H7 (cell line): ENCODE measurements around the gene BUD13. TPM values are rescaled to one million over a fixed set of nuclear protein-coding genes. Genes with fewer than 3 reads are reported as not detected.
"Not testable (repeated sequence)": the region's sequence is repeated elsewhere in the genome, so short reads cannot be mapped to it uniquely, and the experiment has no call there.

Experiments
- DNase-seq: peaks from one replicate; pipeline ENCODE4 v3.0.0; 2012
- H3K27me3 ChIP-seq: 2 replicates; pipeline ENCODE4 v1.6.0; 2011; ENCODE audit warnings: mild to moderate bottlenecking, low read length; ENCODE audit not compliant: control insufficient read depth, insufficient read depth
- H3K36me3 ChIP-seq: replicated peaks from 2 replicates; pipeline ENCODE4 v1.5.1; 2011; ENCODE audit warnings: low read length; ENCODE audit not compliant: control insufficient read depth, insufficient read depth
- H3K4me3 ChIP-seq: 2 replicates; pipeline ENCODE4 v1.5.1; 2011; ENCODE audit warnings: low read depth, mild to moderate bottlenecking, control low read depth, low read length, moderate library complexity; ENCODE audit not compliant: insufficient read depth
- total RNA-seq: library from RNA; depleted of rRNA; stranded (reverse); fragments of >200 nt; shearing (Covaris generic); gene quantifications from 2 replicates; pipeline ENCODE4 v1.2.3, GENCODE V29; 2014

BUD13 gene
- total RNA-seq, 1 experiment from 2014 or later, result 31.1 TPM

DNA sequence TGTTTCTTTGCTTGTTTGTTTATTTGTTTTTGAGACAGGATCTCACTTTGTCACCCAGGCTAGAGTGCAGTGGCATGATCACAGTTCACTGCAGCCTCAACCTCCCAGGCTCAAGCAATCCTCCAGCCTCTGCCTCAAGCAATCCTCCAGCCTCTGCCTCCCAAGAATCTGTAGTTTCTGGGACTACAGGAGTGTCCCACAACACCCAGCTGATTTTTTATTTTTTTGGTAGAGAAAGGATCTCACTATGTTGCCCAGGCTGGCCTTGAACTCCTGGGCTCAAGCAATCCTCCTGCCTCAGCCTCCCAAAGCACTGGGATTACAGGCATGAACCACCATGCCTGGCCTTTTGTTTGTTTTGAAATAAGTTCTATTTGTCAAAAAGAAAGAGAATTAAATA is 28.9 kb upstream of the BUD13 start:
- not testable (repeated sequence) for H3K36me3 ChIP-seq, DNase-seq, H3K27me3 ChIP-seq, H3K4me3 ChIP-seq

- DNase-seq, result no peak
- no peaks in the 10 kb centered on the region for H3K36me3 ChIP-seq
- no peaks in the 10 kb centered on the region for H3K27me3 ChIP-seq
- H3K4me3 ChIP-seq, result no peak overlapping the region
These were observed 27.8 kb upstream of the BUD13 start for GRCh38 chr11:116800610-116801009.

DNA sequence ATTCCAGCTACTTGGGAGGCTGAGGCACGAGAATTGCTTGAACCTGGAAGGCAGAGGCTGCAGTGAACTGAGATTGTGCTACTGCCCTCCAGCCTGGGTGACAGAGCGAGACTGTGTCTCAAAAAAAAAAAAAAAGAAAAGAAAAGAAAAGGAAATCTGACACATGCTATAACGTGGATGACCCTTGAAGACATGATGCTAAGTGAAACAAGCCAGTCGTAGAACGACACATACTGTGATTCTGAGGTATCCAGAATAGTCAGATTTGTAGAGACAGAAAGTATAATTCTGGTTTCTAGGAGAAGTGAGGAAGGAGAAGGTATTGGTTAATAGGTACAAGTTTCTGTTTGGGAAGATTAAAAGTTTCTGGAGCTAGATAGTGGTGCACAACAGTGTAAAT is 25.6 kb upstream of the BUD13 start:
- Histone ChIP-seq H3K4me3 (no peak overlapping the region), H3K36me3 (no peaks in the 10 kb centered on the region), H3K27me3 (no peaks in the 10 kb centered on the region)
- DNase-seq, result no peak

DNA sequence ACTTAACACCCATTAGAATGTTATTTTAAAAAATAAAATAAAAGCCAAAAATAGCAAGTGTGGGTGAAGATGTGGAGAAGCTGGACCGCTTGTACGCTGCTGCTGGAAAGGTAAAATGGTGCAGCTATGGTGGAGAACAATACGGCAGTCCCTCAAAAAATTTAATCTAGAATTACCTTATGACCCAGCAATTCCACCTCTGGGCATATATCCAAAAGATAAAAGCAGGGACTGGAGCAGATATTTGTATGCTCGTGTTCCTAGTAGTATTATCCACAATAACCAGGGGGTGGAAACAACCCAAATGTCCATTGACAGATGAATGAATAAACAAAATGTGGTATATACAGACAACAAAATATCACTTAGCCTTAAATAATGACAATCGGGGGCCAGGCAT is 25.0 kb upstream of the BUD13 start:
- Histone ChIP-seq H3K27me3 (no peaks in the 10 kb centered on the region), H3K36me3 (no peaks in the 10 kb centered on the region), H3K4me3 (no peak overlapping the region)
- DNase-seq, result no peak

DNA sequence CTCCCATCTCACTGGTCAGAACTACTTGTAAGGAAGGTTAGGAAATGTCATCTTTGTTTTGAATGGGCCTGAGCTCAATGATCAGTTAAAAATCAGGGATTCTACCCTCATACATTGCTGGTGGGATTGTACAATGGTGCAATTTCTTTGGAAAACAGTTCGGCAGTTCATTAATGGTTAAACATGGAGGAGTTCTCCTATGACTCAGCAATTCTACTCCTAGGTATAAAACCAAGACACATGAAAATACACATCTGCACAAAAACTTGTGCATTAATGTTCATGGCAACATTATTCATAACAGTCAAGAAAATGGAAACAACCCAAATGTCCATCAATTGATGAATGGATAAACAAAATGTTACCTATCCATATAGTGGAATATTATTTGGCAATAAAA is 23.8 kb upstream of the BUD13 start:
- H3K4me3 ChIP-seq, result no peak overlapping the region

DNA sequence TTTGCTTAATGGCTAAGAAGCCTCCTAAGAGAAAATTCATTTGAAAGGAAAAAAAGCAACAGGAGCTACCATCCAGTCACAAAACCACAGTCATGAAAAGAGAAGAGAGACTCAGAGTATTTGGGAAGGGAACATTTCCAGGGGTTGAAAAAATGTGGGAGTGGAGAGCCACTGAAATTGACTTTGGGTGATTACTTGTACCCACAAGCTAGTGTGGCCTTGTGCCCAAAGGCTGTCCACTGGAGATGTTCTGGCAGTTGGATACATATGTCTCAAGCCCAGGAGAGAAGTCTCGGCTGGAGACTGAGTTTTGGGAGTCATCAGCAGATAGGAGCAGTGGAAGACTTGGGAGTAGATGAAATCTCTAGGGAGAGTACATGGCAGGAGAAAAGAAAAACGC is 22.1 kb upstream of the BUD13 start:
- H3K36me3 ChIP-seq, result no peaks in the 10 kb centered on the region
- H3K27me3 ChIP-seq, result peaks cover 6% of the 10 kb centered on the region
- DNase-seq, result no peak
- no peak overlapping the region for H3K4me3 ChIP-seq

More for the DNA sequence above, 23.8 kb upstream of the BUD13 start:
- DNase-seq, result no peak
- H3K36me3 ChIP-seq, result no peaks in the 10 kb centered on the region
- H3K27me3 ChIP-seq, result peaks cover 1% of the 10 kb centered on the region; the same call in 1 of the 2 replicates

- Histone ChIP-seq H3K27me3 (peaks cover 6% of the 10 kb centered on the region), H3K36me3 (no peaks in the 10 kb centered on the region), H3K4me3 (no peak overlapping the region)
- DNase-seq, result no peak
These were observed 20.9 kb upstream of the BUD13 start for GRCh38 chr11:116793772-116794097.

DNA sequence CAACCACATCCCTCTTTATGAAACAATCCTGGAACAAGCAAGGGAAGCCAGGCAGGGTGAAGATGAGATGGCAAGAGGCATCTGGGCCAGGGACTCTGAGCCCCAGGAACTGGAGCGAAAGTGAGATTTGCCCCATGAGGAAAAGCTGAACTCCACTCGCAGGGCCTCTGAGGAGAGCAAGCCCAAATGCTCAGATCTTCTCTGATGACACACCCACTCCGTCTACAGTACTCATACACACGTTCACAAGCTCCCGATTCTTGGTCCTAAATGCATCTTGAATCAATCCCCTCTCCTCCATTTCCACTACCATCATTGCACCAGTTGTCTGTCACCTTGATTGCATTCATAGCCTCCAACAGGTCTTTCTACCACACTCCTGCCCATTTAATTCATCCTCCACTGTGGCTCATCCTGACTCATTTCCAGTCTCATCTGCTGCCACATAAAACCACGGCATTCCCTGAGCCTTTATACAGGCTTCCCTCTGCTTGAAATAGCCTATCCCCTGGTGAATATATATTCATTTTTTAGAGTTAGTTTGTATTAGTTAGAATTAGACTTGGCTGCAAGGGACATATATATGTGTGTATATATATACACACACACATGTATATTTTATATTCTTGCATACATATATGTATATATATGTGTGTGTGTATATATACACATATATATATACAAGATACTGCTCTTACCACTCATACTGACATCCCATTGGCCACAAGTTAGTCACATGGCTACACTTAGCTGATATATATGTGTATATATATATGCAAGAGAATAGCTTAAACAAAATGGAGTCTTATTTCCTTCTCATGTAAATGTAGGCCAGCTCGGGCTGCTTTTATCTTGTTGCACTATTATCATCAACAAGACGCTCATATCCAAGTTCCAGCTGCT is 20.3 kb upstream of the BUD13 start:
- Histone ChIP-seq H3K4me3 (no peak overlapping the region), H3K36me3 (no peaks in the 10 kb centered on the region), H3K27me3 (peaks cover 6% of the 10 kb centered on the region)
- no peak for DNase-seq

DNA sequence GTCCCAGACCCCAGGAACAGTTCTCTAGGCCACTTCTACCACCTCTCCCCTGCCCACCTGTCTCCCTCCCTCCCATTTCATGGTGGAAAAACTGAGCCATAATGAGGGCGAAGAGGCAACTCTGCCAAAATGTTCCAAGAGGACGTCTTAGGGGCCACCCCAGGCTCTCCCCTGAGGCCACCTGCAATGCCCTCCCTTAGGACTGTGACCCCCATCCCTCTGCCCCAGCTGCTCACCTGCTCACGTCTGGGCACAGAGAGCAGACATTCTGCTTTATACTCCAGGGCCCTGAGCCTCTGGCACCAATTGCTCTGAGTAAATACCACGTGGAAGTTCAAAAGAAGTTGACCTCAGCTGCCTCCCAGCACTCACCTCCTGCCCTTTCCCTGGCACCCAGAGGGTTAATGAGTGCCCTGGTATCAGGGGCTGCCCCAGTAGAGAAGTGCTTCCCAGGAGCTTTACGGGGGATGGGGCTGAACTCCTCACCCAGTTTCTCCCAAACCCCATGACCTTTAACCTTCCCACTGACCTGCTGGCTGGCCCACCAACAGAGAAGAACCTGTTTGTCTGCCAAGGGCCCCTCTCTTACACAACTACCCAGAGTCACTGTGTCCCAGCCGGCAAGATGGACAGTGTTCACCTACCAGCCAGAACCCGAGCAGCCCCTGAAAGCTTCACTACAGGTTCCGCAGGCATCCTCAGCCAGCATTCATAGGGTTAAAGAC is 19.5 kb upstream of the BUD13 start:
- H3K4me3 ChIP-seq, result no peak overlapping the region
- peaks cover 6% of the 10 kb centered on the region for H3K27me3 ChIP-seq
- no peaks in the 10 kb centered on the region for H3K36me3 ChIP-seq
- DNase-seq, result peak; percentile 34

GRCh38 chr11:116791813-116792143 is 19.0 kb upstream of the BUD13 start, which contains the start of gene APOA5:
TSS of gene APOA5 (minus strand) at chr11:116791879. CDS start at chr11:116791860, 19 bp downstream.
- H3K36me3 ChIP-seq, result no peaks in the 10 kb centered on the region
- no peak for DNase-seq
- peaks cover 6% of the 10 kb centered on the region for H3K27me3 ChIP-seq
- no peak within 1 kb of the TSS for H3K4me3 ChIP-seq

DNA sequence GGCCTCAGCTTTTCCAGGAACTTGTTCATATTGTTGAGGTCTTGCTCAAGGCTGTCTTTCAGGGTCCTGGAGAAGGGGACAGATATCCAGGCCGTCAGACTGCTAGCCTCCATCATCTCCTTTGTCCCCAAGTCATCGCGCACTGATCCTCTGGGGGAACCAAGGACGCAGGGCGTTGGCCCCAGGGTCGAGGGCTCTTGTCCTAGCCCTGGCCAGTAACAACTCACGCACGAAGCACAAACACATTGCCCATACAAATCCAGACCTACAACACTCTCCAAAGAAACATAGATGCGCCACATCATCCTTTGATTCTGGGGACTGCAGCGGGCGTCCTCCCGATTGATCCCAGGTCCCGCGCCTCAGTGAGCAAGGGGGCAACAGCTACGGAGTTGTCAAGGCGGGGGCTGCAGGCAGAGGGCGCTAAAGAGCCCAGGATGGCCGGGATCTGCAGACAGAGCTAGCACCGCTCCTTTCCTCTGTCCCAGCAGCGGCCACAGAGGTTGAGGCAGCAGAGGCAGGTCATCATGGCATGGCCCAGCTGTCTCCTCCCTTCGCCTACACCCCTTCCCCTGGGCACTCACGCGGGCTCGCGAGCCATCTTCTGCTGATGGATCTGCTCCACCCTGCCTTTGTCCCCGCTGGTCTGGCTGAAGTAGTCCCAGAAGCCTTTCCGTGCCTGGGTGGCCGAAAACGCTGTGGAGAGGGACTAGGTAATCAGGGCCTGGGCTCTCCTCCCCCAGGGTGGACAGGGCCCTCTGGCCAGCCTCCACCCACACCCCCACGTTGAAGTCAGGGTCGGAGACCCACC is 18.4 kb upstream of the BUD13 start:
- Histone ChIP-seq H3K27me3 (peaks cover 6% of the 10 kb centered on the region), H3K4me3 (no peak overlapping the region), H3K36me3 (peaks cover 3% of the 10 kb centered on the region)
- peak; percentile 95 for DNase-seq

- Histone ChIP-seq H3K27me3 (peaks cover 6% of the 10 kb centered on the region), H3K36me3 (peaks cover 9% of the 10 kb centered on the region), H3K4me3 (no peak overlapping the region)
- peak; percentile 35 for DNase-seq
These were observed 17.6 kb upstream of the BUD13 start for GRCh38 chr11:116790167-116791001.

GRCh38 chr11:116788975-116789374 is 16.2 kb upstream of the BUD13 start:
- no peak for DNase-seq
- no peak overlapping the region for H3K4me3 ChIP-seq
- H3K36me3 ChIP-seq, result peaks cover 22% of the 10 kb centered on the region
- H3K27me3 ChIP-seq, result peaks cover 6% of the 10 kb centered on the region

- H3K27me3 ChIP-seq, result peaks cover 6% of the 10 kb centered on the region
- DNase-seq, result no peak
- peak overlapping the region; percentile 64 for H3K4me3 ChIP-seq
- peaks cover 25% of the 10 kb centered on the region for H3K36me3 ChIP-seq
These were observed 15.7 kb upstream of the BUD13 start for GRCh38 chr11:116788534-116788933.
